NT2/D1 (cell line): ENCODE data around the gene FOXP3.

Source experiments
- SUZ12 ChIP-seq: IDR thresholded peaks from 2 replicates; pipeline ENCODE4 v1.6.1; 2011; ENCODE audit not compliant: insufficient read length, insufficient read depth; ENCODE audit errors: extremely low read depth
- YY1 ChIP-seq: IDR thresholded peaks from 2 replicates; pipeline ENCODE4 v1.6.1; 2011; ENCODE audit not compliant: insufficient read length, insufficient read depth
- ZNF274 ChIP-seq: IDR thresholded peaks from 2 replicates; pipeline ENCODE4 v1.6.1; 2011; ENCODE audit warnings: mild to moderate bottlenecking, low read depth, low read length

GRCh38 chrX:49282647-49283011, 18.1 kb upstream of the FOXP3 start:
- TF ChIP-seq ZNF274 (no peak), YY1 (no peak), SUZ12 (no peak)
